Mesothelial cell of epicardium (in vitro differentiated cells): ENCODE results near the gene DSN1. TPM values are rescaled to one million over a fixed set of nuclear protein-coding genes. Genes with fewer than 3 reads are reported as not detected.

Experiments used
- DNase-seq, 2 experiments: peaks; one replicate each; pipeline ENCODE4 v3.0.0; 2021; ENCODE audit warnings: low spot score in 2 of 2; ENCODE audit not compliant: unreplicated experiment in 2 of 2
- H3K27ac Mint-ChIP-seq: 2 replicates; pipeline ENCODE4 v1.8.0; 2021; ENCODE audit warnings: mixed read lengths
- H3K27me3 Mint-ChIP-seq: 2 replicates; pipeline ENCODE4 v1.8.0; 2021; ENCODE audit warnings: low read depth, mixed read lengths
- H3K36me3 Mint-ChIP-seq: 2 replicates; pipeline ENCODE4 v1.8.0; 2021; ENCODE audit warnings: mixed read lengths
- H3K4me1 Mint-ChIP-seq: 2 replicates; pipeline ENCODE4 v1.8.0; 2021; ENCODE audit warnings: mixed read lengths
- H3K4me3 Mint-ChIP-seq: 2 replicates; pipeline ENCODE4 v1.8.0; 2021; ENCODE audit warnings: mild to moderate bottlenecking, moderate library complexity, mixed read lengths
- H3K9me3 Mint-ChIP-seq: 2 replicates; pipeline ENCODE4 v1.8.0; 2021; ENCODE audit warnings: mixed read lengths
- total RNA-seq: library from RNA; stranded (reverse); gene quantifications from 3 replicates; pipeline ENCODE4 v1.2.1, GENCODE V29; 2021
- TF ChIP-seq, protein P1 (sequence below): fragments of 200-600 bp; sonication (generic); IDR thresholded peaks from one replicate; pipeline ENCODE4 v1.5.0; 2021; ENCODE audit warnings: antibody characterized with exemption; ENCODE audit not compliant: unreplicated experiment

DSN1 gene
- total RNA-seq, 1 donor from 2014 or later: 15.1 TPM

GRCh38 chr20:36812594-36813463 is 39.3 kb upstream of the DSN1 start:
- Mint-ChIP-seq H3K27me3 (no peaks in the 10 kb centered on the region), H3K27ac (peak overlapping the region; percentile 88), H3K9me3 (no peaks in the 10 kb centered on the region), H3K36me3 (peaks cover 52% of the 10 kb centered on the region), H3K4me3 (peak overlapping the region; percentile 43), H3K4me1 (peaks cover 19% of the 10 kb centered on the region)
- no peak for DNase-seq
- TF ChIP-seq, protein P1, sequence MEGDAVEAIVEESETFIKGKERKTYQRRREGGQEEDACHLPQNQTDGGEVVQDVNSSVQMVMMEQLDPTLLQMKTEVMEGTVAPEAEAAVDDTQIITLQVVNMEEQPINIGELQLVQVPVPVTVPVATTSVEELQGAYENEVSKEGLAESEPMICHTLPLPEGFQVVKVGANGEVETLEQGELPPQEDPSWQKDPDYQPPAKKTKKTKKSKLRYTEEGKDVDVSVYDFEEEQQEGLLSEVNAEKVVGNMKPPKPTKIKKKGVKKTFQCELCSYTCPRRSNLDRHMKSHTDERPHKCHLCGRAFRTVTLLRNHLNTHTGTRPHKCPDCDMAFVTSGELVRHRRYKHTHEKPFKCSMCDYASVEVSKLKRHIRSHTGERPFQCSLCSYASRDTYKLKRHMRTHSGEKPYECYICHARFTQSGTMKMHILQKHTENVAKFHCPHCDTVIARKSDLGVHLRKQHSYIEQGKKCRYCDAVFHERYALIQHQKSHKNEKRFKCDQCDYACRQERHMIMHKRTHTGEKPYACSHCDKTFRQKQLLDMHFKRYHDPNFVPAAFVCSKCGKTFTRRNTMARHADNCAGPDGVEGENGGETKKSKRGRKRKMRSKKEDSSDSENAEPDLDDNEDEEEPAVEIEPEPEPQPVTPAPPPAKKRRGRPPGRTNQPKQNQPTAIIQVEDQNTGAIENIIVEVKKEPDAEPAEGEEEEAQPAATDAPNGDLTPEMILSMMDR: no peak

DNA sequence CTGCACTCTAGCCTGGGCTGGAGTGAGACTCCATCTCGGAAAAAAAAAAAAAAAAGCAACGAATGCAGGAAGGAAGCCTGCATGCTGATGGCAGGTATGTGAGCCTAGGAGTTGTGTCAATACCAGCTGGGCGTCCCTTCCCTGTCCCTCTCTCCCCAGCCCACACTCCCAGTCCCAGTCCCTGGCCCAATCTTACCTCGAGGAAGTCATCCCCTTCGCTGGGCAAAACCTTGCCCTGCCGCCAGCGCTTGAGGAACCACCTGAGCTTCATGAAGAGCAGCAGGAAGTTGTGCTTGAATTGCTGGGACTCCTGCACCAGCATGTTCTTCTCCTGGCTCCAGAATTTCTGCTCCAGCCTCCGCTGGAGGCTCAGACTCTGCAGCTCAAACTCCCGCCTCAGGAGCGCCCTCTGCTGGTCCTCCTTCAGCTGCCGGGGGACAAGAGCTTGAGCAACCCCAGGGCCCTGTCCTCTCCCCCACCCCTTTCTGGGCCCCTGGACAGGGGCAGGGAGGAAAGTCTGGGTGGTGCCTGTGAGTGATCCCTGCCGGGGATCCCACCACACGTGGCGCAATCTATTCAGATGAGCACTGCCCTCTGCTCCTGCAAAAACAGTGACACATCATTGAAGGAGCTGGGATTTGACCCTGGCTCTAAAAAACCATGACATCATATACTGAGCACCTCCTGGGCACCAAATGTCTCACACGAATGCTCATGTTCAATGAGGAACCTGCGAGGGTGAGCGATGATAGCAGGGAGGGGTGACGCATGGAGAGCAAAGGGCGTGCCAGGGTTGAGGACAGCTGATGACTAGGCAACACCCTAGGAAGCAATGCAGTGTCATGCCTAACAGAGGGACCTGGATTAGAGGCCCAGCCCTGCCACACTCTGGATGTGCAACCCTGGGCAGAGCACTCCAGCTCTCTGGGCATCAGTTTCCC is 35.0 kb upstream of the DSN1 start:
- Mint-ChIP-seq H3K9me3 (no peaks in the 10 kb centered on the region), H3K36me3 (peaks cover 46% of the 10 kb centered on the region), H3K27me3 (no peaks in the 10 kb centered on the region), H3K4me1 (peaks cover 10% of the 10 kb centered on the region), H3K4me3 (no peak overlapping the region), H3K27ac (no peak overlapping the region)
- DNase-seq: peak in 1 of 2 experiments; percentile 48
- TF ChIP-seq, protein P1: peak; percentile 44

DNA sequence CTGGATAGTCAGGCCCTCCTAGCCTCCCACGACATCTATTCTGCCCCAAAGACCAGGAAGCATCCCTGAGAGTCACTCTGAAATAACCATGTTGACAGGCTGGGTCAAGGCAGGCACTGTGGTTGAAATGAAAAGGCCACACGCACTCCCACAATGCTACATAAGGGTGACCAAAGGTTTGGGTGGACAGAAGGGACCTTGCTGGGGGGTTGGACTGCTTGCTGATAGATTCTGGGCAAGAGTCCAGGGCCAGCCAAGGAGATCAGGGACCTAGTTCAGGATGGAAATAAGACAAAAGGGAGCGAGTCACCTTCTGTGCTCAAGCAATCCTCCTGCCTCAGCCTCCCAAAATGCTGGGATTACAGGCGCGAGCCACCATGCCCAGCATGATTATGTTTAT is 32.5 kb upstream of the DSN1 start:
- H3K9me3 Mint-ChIP-seq: no peaks in the 10 kb centered on the region
- no peak overlapping the region for H3K27ac Mint-ChIP-seq
- no peak overlapping the region for H3K4me3 Mint-ChIP-seq
- H3K27me3 Mint-ChIP-seq: no peaks in the 10 kb centered on the region
- peaks cover 49% of the 10 kb centered on the region for H3K36me3 Mint-ChIP-seq
- TF ChIP-seq, protein P1: no peak
- no peak for DNase-seq
- H3K4me1 Mint-ChIP-seq: no peaks in the 10 kb centered on the region

DNA sequence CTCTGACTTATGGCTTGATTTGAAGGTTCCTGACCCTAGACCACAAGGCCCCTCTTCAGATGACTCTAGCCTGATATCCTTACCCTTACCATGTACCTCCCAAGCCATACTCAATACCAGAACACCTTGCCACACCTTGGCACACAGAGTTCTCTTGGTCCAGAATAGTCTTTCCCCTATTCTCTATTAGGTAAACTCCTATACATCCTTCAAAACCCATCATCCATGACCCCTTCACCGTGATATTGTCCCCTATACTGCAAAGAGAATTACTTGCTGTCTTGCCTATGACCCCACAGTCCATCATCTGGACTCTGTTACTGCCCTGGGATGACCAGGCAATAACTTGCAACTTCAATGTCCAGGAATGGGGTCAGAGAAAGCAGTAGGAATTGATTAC is 31.8 kb upstream of the DSN1 start:
- H3K36me3 Mint-ChIP-seq: peaks cover 50% of the 10 kb centered on the region

GRCh38 chr20:36804425-36804824 is 30.9 kb upstream of the DSN1 start:
- no peak overlapping the region for H3K27ac Mint-ChIP-seq
- H3K36me3 Mint-ChIP-seq: peaks cover 52% of the 10 kb centered on the region
- TF ChIP-seq, protein P1: no peak

More for the DNA sequence above, 31.8 kb upstream of the DSN1 start:
- Mint-ChIP-seq H3K9me3 (no peaks in the 10 kb centered on the region), H3K27me3 (no peaks in the 10 kb centered on the region), H3K4me1 (no peaks in the 10 kb centered on the region), H3K27ac (no peak overlapping the region), H3K4me3 (no peak overlapping the region)
- TF ChIP-seq, protein P1: no peak
- DNase-seq: no peak

More at GRCh38 chr20:36804425-36804824, 30.9 kb upstream of the DSN1 start:
- H3K4me1 Mint-ChIP-seq: no peaks in the 10 kb centered on the region
- no peaks in the 10 kb centered on the region for H3K27me3 Mint-ChIP-seq
- no peak overlapping the region for H3K4me3 Mint-ChIP-seq
- DNase-seq: no peak
- H3K9me3 Mint-ChIP-seq: no peaks in the 10 kb centered on the region
